NCI-H526 (cell line): ENCODE results near the gene MGMT.

ENCODE experiments used
- DNase-seq, 2 experiments: peaks; one replicate each; lab custom pipeline; 2025; lab: John Stamatoyannopoulos, UW

Gene MGMT

DNA sequence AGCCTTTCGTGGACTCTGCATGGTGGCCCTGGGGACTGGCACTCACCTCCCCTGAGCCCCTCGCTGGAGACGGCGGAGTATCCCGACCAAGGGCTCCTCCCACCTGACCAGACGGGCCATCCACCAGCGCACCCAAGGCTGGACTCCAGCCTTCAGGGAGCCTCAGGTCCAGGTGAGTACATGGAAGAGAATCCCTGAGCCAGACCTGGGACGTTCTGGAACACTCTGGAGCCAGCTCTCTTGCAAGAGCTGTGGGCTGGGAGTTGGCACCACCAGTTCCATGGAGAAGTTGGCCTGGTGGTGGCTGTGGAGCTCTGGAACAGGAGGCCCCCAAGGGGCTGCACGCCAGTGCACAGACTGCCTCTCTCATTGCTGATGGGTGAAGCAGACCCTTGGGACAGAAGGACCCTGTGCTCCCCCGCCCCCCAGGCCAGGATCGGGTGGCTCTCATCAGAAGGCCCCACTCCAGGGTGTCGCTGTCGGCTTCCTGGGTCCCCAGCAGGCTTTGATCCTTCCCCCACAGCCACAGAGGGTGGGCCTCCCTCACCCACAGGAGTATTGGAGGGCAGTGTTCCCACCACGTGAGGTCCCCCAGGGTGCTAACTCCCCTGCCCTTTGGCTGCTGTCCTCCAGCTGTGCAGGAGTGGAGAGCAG is 307.2 kb downstream of the MGMT start:
- DNase-seq: no peak

DNA sequence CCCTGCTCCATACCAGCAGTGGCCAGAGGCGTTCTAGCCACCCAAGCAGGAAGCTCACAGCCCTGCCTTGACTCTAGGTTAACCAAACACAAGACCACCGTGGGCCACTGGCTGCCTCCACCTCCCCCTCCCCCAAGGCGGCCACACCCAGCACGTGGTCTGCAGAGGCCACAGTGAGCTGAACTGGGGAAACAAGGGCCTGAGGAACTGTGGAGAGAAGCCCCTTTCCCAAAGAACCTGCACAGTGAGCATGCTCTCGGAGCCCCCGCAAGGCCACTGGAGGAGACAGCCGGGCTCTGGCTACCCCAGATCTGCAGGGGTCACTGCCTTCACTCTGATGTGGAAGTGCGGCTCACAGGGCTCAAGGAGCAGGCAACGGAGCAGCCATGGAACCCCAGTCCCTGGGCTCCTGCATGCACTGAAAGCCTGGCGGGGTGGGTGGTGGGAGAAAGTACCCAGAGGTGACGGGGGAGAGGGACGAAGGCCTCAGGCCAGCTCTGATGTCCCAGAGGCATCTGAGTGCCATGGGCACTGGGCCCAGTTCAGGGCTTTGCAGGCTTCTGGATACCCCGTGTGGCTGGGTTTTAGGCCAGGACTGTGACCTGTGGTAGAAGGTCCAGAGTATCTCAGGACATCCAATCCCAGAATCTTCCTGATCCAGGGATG is 307.8 kb downstream of the MGMT start:
- no peak for DNase-seq

DNA sequence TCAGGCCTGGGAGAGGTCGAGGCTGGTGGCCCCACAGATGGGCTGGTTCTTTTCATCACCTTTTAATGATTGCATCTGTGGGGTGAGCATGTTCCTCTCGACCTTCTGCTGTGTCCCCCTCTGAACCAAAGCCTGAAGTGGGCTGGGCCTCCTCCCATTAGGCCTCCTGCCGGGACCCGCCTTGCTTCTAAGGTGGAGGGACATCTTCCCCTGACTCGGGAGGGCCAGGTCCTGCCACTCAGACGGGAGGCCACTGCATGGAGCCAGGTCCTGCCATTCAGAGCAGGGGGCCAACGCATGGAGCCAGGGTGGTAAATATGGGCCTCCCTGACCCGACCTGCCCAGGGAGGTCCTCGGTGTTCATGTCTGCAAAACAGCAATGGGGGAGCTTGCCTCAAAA is 308.6 kb downstream of the MGMT start:
- no peak for DNase-seq

GRCh38 chr10:129777687-129778086 is 310.6 kb downstream of the MGMT start:
- no peak for DNase-seq

DNA sequence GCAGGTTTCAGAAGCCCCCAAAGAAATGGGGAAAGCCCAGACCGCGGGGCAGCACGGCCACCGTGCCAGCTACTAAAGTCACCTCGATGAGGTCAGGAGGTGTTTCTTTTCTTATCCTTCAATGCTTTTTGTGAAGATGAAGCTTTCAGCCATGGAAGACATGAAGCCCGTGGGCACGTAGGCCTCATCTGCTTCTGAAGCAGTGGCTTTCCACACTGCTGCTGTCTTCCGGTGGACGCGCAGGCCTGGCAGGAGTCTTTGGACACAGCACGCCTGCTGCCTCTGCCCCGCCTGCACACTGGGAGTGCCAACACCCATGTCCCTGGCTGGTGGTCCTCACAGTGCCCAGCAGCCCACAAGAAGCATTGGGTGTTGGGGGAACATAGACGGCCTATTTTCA is 311.5 kb downstream of the MGMT start:
- no peak for DNase-seq

DNA sequence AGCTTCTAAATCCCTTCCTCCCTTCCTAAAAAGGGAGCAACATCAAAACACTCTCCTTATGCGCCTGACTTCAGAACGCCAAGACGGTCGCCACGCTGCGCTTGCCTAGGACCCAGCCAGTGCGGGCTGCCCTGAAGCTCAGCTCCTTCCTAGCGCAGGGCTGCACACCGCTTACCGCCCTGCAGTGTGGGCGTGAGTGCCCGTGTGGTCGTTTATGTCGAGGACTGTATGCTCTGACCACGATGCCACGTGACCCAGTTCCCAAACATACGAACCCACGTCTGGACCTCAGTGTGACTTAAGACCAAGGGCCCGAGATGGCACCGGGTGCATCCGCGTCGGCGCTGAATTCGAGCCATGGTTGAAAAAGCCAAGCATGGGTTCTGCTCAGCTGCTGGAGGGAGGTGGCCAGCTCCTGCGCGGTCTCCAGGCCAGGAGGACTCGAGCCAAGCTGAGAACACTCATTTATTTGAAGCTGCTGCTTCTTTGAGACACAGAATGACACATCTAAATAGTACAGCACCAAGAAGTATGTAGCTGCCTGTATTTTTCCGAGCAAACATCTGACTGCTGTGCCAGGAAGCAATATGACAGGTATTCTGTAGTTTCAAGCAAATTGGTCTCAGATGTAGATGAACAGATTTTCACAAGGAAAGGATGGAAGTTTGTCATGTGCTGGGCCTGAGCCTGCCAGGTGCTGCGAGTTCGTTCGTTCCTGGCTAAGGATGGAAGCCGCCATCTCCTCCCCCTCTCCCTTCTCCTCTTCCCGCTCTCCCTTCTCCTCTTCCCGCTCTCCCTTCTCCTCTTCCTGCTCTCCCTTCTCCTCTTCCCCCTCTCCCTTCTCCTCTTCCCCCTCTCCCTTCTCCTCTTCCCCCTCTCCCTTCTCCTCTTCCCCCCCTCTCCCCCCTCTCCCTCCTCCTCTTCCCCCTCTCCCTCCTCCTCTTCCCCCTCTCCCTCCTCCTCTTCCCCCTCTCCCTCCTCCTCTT is 312.4 kb downstream of the MGMT start:
- no peak for DNase-seq

DNA sequence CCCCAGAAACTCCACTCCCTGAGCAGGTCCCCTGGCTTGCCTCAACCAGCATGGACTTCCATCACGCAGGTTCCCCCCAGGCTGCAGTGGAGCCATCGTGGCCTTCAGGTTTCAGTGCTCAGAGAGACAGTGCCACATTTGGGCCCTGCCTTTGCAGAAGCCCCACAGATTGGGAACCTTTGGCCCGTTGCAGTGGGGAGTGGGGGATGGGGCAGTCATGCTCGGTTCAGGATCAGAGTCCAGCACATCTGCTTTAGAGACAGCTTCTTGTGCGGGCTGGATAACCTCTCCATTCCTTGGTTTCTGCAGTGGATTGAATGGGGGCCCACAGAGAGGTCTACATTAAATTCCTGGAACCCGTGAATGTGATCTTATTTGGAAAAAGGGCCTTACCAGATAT is 313.2 kb downstream of the MGMT start:
- no peak for DNase-seq

DNA sequence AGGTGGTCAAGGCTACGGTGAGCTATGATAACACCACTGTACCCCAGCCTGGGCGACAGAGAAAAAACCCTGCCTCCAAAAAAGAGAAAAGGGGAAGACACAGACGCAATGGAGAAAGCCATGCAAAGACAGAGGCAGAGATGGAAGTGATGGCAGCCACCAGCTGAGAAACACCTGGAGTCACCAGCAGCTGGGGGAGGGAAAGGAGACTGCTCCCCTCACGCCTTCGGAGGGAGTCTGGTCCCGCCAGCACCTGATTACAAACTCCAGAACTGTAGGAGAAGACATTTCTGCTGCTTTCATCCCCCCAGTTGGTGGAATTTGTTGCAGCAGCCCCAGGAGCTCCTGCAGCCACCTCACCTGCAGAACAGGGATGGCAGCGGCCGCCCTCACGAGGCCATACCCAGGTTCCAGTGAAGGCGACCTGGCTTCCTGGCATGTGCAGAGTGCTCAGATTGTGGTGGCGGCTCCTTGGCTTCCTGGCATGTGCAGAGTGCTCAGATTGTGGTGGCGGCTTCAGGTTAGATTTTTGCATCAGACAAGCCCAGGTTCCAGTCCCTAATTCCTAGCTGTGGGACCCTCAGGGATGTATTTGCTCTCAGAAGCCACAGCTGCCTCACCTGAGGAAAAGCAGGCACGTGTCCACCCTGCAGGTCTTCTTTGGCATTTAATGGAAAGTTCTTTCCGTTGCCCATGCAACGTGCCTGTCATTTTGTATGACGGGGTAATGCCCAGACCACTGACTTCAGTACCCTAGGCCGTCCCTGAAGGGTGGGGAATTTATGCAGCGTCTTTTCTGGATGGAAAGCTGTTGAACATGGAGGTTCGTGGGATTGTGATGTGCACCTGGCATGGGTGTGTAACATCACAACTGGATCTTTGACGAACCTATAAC is 314.1 kb downstream of the MGMT start:
- DNase-seq: no peak

DNA sequence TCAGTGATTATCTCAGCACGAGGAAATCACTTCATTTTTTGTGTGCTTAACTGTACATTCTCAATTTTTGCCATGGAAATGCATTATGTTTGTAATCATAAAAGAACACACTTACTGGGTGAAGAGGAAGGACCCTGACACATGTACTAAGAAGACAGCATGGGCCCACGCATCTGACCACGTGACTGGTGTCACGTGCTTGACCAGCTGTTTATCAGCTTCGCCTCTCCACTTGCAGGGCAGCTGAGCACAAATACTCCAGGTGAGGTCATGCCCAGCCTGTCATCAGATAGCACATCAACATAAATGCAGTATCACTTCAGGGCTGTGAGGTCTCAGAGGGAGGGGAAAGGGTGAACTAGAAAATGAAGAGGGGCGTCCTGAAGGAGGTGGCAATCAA is 317.2 kb downstream of the MGMT start:
- no peak for DNase-seq

DNA sequence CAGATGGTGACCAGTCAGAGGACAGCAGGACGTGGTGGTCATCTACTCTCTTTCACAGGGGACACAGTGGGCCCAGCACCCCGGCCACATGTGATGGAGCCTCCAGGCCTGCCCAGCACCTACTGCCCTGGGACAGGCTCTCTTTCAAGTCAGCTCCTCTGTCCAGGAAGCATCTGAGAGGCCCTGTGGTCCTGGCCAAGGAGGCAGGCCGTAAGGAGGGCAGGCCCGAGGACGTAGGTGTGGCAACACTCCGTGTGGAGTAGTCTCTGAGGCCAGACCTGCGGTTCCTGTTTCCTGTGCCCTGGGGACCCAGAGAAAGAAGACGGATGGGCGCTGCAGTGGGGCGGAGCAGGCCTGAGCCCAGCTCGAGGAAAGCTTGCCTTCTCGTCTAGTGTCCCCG is 317.9 kb downstream of the MGMT start:
- no peak for DNase-seq

GRCh38 chr10:129785536-129785981 is 318.5 kb downstream of the MGMT start:
- DNase-seq: no peak

DNA sequence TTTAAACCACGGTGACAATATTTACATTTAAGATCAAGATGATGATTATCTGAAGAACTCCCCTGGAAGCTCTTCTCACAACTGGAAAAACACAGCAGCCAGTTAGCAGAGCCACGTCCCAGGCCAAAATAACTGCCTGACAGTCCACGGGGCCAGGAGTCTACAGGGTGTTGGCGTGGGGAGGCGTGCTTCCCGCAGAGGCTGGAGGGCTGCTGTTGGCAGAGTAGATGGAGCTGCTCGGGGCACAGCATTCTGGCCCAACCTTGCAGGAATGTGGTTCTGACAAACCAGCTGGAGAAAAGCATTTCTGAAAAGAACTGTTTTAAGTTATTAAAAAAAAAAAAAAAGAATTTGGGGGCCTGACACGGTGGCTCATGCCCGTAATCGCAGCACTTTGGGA is 319.2 kb downstream of the MGMT start:
- no peak for DNase-seq

- DNase-seq: no peak
Observed at GRCh38 chr10:129787557-129787956, 320.5 kb downstream of the MGMT start.

- DNase-seq: no peak
Observed at GRCh38 chr10:129788215-129788614, 321.2 kb downstream of the MGMT start.

DNA sequence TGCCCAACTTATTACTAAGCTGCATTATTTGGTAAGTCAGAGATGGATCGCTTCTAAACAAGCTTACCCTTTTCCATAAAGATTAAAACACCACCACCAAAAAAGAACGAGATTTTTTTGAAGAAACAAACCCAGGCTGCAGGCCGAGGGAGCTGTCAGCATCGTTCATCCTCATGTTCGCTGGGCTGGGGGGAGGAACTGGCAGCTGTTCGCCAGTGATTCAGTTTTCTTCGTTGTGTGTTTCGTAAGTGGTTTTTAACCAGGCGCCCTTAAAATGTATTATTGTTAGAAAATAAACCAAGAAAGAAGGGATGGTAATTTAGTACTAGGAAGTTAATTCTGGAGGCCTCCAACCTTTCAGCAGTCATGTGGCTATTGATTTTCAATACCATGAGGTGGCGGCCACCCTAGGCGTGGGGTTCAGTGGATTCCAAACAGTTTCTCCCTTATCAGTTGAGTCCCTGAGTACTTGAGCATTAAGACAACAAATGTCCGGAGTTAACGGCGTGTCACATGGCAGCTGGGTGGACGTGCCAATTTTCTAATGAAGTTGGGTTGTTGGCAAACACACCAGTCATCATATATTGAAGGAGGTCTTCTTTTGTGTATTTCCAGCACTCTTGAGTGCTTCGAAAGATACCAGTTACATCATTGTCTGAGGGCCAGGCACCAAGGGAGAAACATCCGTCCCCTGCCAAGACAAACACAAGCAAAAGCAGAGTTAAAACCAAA is 323.8 kb downstream of the MGMT start:
- no peak for DNase-seq

DNA sequence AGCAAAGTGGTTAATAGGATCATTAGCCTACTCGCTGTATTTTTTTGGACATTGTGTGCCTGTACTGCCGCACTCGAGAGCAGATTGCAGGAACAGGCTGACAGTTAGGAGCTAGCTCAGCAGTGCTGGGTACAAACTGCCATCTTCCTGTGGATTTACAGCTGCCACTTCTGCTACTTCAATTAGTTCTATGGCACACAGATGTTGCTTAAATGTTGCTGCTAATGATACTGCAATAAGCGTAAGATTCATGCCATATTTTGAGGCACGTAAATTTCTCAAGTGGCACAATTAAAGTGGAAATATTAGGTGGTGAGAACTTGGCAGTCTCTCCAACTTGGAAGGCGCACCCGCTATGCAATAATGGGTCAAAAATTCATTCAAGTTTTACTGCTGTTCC is 325.1 kb downstream of the MGMT start:
- no peak for DNase-seq

DNA sequence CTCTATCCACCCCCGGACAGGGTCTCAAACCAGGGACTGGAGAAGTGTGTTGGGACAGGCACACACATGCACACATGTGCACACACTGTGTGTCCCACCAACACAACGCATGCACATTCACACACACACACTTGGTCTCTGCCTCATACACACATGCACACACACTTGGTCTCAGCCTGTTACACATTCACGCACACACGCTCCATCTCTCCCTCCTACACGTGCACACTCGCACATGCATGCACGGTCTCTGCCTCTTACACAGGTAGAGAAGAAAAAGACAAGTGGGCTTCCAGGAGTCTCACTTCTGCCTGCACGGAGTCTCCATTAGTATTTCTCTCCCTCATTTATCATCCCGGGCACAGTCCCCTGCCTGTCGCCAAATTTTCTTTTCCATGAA is 325.8 kb downstream of the MGMT start:
- DNase-seq: no peak

DNA sequence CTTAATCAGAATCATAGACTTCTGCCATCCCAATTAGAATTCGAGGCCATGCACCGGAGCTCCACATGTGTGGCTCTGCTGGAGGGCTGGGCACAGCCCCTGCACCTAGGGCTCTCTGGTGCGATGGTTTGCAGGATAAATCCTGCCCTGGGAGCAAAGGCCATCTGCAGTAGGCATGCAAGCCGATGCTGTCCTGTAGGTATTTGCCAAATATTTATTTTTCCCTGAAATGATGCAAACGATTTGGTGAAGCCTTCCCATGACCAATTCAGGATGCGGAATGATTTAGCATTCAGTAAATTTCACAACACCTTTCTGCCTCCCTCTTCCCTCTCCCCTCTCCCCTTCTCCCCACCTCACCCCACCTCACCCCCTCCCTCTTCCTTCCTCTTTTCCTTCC is 326.4 kb downstream of the MGMT start:
- no peak for DNase-seq

- no peak for DNase-seq
Observed at GRCh38 chr10:129793996-129794395, 327.0 kb downstream of the MGMT start.

DNA sequence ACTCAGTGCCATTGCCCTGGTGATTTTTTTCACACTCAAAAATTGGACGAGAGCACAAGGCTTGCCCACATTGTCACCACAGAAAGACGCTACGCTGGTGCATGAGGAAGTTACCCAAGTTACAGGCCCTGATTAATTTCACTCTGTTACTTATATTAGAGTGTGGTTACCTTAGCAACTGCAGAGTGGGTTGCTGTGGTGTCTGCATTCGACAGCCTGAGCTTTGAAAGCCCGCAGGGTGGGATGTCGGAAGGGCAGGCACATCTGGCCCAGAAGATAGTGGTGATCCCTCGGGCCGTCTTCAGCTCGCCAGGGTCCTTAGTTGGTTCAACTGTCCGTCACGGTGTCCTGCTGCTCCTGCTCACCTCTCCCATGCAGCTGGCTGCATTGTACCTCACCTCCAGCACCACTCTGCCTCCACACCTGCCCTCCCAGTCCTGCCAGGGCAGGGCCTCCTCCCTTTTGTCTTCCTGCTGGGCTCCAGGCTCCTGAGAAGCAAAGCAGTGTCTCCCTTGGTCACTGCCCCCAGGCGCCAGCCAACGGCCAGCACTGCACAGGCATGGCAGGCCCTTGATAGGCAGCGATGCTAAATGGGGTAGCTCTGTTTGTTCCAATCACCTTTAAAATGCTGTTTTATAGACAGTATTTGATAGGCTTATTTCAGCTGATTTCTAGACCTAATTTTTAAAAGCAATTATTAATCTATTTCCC is 329.8 kb downstream of the MGMT start:
- DNase-seq: no peak
